GM18868 (cell line): ENCODE data around the gene ADAMTS9.

ENCODE experiments used
- ATAC-seq: cut with Tn5 transposase; IDR thresholded peaks from one replicate; pipeline ENCODE4 v1.9.1; 2021; ENCODE audit warnings: mild to moderate bottlenecking, moderate library complexity; ENCODE audit not compliant: unreplicated experiment

The ADAMTS9 gene, protein sequence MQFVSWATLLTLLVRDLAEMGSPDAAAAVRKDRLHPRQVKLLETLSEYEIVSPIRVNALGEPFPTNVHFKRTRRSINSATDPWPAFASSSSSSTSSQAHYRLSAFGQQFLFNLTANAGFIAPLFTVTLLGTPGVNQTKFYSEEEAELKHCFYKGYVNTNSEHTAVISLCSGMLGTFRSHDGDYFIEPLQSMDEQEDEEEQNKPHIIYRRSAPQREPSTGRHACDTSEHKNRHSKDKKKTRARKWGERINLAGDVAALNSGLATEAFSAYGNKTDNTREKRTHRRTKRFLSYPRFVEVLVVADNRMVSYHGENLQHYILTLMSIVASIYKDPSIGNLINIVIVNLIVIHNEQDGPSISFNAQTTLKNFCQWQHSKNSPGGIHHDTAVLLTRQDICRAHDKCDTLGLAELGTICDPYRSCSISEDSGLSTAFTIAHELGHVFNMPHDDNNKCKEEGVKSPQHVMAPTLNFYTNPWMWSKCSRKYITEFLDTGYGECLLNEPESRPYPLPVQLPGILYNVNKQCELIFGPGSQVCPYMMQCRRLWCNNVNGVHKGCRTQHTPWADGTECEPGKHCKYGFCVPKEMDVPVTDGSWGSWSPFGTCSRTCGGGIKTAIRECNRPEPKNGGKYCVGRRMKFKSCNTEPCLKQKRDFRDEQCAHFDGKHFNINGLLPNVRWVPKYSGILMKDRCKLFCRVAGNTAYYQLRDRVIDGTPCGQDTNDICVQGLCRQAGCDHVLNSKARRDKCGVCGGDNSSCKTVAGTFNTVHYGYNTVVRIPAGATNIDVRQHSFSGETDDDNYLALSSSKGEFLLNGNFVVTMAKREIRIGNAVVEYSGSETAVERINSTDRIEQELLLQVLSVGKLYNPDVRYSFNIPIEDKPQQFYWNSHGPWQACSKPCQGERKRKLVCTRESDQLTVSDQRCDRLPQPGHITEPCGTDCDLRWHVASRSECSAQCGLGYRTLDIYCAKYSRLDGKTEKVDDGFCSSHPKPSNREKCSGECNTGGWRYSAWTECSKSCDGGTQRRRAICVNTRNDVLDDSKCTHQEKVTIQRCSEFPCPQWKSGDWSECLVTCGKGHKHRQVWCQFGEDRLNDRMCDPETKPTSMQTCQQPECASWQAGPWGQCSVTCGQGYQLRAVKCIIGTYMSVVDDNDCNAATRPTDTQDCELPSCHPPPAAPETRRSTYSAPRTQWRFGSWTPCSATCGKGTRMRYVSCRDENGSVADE (N-terminal part only)

DNA sequence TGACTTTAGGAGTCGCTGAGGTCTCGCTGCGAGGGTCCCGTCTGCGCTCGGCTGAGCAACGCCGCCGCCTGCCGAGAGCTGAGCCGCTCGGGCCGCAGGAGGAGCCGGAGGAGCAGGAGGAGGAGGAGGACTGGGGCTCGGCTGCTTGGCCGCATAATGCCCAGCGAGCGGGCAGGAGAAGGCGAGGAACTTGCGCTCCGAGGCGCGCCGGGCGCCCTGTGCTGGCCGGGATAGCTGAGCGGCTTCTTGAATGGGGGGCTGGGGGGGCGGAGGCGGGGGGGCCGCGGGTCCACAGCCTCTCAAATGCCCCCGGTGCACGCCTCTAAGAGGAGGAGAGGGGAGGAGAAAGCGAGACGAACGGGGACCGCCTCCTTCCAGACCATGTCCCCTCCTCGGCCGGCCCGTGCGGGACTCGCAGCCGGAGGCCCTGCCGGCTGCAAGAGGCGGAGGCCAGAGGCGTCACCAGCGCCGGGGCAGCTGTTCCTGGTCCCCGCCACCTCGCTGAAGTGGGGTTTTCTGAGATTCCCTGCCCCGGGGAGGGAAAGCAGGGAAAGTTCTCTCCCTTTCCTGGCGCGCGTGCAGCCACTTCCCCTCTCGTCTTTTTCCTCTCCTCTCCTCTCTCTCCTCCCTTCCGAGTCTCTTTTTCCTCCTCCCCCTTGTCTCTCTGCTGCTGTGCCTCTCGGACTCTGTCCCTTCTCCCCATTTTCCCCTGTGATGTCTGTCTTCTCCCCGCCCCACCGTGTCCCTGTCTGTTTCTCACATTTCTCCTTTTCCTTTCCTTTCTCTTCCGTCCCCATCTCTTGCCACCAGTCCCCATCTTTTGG is at the start of gene ADAMTS9:
ADAMTS9 (minus strand) TSS at position 220 of the 824 bp plus-strand sequence. CDS start 343 bp downstream, outside the sequence.
- no peak for ATAC-seq

DNA sequence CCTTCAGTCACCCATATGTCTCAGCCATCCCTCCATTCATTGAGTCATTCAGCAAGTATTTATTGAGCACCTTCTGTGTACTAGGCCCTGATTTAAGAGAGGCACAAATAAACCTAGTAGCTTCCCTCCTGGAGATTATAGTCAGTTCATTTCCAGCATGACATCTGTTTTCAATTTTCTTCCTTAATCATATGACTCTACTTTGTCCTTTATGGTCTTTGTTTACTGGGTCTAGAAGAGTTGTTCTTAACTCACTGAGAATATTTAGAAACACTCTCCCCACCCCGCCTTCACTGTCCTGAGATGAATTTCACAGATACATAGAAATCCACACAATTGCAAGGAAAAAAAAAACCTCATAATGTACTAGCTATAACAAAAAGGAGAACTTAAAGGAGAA is 44.8 kb upstream of the ADAMTS9 start:
- no peak for ATAC-seq

DNA sequence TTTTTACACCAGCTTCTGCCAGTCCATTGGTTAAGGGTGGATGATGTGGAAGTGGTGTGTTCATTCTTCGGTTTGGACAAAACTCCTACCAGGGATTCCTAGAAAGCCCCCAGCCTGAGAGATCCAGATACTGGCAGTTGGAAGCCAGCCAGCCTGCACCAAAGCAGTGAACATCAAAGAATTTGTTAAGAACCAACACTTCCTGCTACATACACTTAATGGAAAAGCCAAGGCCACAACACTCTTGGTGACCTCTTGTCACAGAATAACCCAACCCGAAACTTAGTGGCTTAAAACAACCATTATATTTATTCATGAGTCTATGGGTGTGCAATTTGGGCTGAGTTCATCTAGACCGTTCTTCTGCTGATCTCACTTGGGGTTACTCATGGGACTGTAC is 42.9 kb upstream of the ADAMTS9 start:
- ATAC-seq: no peak

DNA sequence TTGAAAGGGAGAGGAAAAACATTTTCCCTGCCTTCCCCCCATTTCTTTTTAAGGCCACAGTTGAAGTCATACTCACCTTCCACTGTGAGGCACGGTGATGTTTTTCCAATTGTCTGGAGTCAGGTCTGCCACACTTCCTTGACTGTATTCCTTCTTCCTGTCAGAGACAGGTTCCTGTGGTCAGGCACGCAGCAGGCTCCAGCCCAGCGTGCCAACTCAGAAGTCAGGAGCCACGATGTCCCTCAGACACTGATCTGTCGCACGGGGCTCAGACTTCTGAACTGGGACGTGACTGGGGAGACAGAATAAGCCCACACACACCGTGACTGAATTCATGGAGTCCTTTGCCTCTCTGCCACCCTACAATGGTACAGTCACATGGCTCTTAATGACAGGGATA is 41.2 kb upstream of the ADAMTS9 start:
- ATAC-seq: no peak

DNA sequence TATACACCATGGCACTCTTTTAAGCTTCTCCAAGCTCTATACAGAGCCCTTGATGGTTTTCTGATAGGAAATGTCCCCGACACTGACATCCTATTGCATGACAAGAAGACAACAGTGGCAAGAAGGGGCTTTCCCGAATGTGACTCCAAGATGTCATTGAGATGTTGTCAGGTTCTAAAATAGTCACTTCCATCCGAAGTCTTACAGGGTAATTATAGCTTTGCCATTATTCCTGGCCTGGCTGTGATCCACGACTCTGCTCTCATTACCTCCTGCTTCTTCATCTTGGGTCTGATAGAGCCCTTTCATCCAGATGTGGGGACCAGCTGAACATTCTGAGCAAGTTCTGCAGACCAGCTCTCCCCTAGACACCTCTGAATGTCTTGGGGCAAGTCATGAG is 40.6 kb upstream of the ADAMTS9 start:
- no peak for ATAC-seq

DNA sequence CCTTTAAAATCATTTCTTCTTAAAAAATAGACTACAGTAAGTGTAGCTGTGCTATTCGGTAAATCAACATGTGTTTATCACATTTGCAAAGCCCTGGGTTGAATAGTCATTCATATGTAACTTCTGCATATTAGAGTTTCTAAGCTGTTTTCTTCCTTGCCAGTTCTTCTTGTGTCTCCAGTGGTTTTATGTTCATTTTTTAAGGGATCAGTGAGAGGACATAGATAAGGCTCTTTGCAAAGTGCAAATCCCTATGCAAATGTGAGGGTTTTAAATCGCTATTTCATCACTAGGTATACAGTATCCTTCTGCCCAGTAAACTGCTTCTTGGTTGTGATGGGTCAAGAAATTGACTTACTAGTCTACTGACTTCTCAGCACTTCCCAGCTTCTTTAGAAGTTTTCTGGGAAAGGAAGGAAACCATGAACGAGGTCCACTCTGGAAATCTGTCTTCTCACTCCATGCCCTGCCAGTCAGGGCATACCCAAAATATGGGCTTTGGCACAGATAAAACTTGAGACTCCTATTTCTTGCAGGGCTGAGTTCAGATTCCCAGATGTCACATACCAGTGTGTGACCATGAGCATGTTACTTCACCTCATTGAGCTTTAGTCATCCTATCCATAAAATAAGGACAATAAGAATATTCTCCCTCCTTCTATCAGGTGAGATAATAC is 38.8 kb upstream of the ADAMTS9 start:
- ATAC-seq: no peak

DNA sequence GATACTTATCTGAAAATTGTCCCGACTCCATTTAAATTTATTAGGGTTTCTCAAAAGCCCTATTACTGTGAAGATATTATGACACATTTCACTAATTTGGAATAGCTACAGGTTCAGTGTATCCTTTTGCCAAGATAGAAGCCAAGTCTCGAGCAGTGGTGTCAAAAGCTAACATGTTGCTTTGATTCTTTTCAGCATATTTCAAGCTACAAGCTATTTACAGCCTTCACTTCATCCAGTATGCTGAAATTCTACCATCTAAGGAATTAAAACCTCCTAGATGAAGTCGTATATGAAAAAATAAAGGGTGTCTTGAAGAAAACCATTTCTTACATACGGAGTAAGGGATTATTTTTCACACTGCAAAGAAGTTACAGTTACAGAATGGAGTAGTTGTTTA is 31.2 kb upstream of the ADAMTS9 start:
- ATAC-seq: no peak

DNA sequence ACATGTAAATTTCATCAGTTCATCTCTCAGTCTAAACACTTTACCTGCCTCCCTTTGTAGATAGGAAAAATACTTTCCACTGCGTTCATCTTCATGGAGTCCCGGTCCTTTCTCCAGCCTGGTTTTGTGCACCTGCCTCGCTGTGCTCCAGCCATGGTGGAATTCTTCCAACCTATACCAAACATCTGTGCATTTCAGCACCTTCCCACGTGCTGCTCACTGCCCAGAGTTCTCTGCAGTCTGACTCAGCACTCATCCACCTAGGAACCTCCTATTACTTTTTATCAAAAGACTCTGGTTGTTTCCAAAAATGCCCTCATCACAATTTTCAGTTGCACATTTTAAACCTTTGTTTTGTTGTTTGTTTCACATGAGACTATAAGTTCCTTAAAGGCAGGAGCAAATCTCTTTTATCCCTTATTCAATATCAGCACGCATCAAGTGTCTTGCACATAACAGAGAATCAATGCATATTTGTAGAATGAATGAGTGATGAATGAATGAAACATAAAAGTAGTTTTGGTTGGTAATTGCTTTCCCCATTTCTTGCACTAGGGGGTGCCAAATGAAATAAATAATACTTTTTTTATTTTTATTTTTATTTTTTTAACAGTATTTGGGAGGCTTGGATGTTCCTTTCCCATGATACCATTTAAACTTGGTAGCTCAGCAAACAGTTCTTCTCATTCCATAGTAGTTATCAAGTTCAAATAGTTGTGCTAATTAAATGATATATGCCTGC is 30.2 kb upstream of the ADAMTS9 start:
- no peak for ATAC-seq

DNA sequence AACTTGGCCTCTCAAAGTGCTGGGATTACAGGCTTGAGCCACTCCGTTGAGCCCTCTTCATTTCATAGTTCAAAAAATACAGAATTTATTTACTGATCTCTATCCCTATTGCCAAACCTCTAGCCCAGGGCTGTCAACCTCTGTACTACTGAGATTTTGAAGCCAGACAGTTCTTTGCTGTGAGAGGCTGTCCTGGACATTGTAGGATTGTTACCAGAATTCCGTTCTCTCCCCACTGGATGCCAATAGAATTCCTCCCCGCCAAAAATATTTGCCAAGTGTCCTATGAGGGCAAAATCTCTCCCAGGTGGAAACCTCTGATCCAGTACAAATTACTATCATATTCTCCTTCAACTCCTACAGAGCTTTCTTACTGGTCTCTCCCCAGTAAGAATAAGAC is 29.6 kb upstream of the ADAMTS9 start:
- ATAC-seq: no peak

DNA sequence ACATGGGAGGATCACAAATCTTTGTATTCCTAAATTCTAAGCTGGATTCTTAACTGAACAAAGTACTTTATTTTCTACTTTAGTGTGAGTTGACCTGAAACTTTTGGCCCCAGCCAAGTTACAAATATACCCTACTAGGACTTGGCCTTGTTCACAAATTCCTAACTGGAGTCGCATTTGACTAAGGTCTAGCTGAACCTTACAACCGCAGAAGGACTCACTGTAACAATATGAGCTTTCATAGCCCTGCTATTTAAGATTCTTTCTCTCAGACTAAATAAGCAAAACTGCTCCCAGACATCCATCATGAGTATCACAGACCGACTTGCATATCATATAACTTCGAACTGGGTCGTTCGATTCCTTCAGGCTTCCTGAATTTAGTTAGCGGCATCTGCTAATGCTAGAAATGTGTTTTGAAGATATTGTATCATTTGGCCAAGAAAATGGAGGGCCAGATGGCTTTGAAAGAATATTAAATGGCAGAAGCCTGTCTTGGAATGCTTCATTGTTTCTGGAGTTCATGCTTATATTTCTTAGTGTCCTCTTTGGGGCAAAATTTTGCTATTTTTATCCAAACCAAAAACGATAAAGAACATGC is 28.4 kb upstream of the ADAMTS9 start:
- ATAC-seq: no peak

DNA sequence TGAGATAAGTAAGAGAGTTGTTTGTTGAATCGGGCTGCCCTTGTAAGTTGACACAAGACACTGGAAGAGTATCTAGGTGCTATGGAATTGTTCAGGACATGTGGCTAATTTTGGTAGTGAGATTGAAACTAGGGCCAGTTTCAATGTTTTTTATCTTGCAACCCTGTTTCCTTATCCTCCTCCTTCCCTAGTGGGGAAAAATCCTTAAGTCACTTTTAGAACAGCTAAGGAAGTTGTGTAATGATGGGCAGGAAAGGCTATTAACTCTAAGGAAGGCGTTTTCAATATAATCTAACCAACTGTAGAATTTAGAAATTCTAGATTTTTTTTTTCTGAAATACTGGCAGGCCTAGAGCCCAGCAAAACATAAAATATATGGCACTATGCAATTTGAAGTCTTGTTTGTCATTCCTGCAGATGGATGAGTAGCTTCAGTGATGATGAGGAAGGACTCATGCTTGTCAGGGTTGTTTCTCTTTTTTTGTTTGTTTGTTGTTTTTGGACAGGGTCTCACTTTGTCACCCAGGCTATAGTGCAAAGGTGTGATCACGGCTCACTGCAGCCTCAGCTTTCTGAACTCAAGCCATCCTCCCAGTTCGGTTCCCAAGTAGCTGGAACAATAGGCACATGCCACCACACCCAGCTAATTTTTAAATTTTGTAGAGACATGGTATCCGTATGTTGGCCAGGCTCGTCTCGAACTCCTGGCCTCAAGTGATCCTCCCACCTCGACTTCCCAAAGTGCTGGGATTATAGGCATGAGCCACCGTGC is 27.6 kb upstream of the ADAMTS9 start:
- no peak for ATAC-seq

DNA sequence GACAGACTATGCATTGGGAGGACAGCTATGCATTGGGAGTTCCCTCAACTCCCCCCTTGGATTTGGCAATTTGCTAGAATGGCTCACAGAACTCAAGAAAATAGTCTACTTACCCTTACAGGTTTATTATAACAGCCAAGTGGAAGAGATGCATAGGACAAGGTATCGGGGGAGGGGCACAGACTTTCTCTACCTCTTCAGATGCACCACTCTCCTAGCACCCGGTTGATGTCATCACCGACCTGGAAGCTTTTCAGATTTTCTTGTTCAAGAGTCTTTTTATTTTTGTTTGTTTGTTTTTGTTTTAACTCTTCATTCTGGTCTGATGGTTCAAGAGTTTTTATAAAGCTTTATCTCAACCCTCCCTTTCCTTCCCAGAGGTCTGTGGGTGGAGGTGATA is 20.7 kb upstream of the ADAMTS9 start:
- ATAC-seq: no peak

DNA sequence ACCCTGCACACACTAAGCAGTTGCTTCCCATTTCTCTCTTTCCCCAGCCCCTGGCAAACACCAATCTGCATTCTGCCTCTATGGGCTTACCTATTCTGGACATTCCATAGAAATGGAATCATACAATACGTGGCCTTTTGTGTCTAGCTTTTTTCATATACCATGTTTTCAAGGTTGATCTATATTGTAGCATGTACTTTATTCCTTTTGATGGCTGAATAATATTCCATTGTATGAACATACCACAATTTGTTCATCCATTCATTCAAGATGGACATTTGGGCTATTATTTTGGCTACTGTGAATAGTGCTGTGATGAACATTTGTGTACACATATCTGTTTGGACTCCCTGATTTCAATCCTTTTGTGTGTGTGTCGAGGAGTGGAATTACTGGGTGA is 18.1 kb upstream of the ADAMTS9 start:
- ATAC-seq: no peak

DNA sequence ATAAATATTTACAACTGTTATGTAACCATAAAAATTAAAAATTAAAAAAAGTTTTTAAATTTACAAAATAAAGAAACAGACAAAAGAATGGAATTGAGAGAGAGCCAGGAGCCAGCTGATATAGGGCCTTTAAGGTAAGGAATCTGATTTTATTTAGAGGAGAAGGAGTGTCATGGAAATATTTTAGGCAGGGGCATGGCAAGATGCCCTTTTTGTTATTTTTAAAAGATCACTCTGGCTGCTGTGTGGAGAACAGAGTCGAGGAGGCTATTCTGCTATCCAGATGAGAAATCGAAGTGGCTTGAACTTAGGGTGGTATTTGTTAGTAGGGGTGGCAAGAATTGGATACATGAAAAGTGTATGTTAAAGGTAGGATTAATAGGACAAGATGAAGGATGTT is 9.1 kb upstream of the ADAMTS9 start:
- no peak for ATAC-seq

DNA sequence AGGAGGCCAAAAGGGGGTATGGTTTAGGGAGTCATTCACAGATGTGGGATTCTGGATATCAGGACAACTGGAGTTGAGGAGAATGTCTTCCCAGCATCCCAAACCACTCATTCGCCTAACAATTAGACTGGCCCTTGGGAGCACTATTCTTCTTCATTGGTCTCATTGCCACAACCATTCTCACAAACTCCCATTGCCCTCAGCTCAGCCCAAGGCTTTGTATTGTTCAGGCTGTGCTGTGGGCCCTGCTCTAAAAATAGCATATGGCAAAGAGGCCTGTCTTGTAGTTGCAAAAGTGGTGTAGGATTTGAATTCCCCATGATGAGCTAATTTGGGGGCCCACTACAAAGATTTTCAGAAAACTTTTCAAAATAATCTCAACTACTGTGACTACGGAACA is 6.3 kb upstream of the ADAMTS9 start:
- ATAC-seq: no peak

DNA sequence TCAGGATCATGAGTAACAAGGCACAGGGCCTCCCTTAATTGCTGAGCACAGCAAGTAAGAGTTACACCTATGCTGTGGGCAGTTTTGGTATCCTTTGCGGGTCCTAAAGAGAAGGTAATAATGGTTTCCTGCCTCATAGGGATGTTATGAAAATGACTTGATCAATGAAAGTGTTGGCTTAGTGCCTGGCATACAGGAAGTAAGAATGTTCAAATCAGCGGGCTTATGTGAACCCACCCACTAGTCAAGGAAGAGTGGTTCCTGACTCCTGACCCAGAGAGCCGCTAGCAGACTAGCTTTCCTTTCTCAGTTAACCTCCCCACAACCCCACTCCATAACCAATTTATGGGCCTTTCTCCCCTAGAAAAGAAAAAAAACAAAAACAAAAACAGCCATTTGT is 5.2 kb upstream of the ADAMTS9 start:
- ATAC-seq: no peak

DNA sequence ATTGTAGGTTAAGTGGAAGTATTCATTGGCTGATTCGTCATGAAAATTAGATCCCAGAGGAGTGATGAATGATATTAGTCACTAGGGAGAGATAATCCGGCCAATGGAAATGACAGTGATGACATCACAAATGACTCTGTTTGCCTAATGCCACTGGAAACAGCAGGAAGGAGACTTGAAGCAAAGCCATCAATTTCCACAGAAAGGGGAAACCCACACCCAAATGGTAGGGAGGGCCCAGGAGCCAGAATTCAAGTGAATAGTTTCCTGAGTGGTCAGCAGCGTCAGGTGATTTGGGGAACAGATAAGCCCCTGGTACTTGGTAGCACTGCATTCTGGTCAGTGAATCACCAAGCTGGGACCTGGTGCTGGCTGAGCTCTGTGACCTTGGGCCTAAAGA is 3.3 kb upstream of the ADAMTS9 start:
- ATAC-seq: no peak
